HEK293 (cell line): Measurements from ENCODE around the gene CRTC3.

ENCODE experiments used
- AEBP2 ChIP-seq: fragments of 450-650 bp; formaldehyde crosslinking; IDR thresholded peaks from 2 replicates; pipeline ENCODE4 v1.5.1; 2016; ENCODE audit warnings: missing biosample characterization, missing genetic modification characterization, borderline replicate concordance
- GLIS1 ChIP-seq: fragments of 450-650 bp; formaldehyde crosslinking; IDR thresholded peaks from 2 replicates; pipeline ENCODE4 v1.5.1; 2016; ENCODE audit warnings: missing biosample characterization, missing genetic modification characterization
- KLF9 ChIP-seq: fragments of 450-650 bp; formaldehyde crosslinking; IDR thresholded peaks from 2 replicates; pipeline ENCODE4 v1.5.1; 2016; ENCODE audit warnings: missing biosample characterization, missing genetic modification characterization, low read depth
- OVOL3 ChIP-seq: fragments of 450-650 bp; formaldehyde crosslinking; IDR thresholded peaks from 2 replicates; pipeline ENCODE4 v1.5.1; 2016; ENCODE audit warnings: missing biosample characterization, missing genetic modification characterization
- TCF7L2 ChIP-seq: IDR thresholded peaks from 2 replicates; pipeline ENCODE4 v1.6.1; 2011; ENCODE audit warnings: low read depth, mild to moderate bottlenecking, inconsistent platforms, low read length, moderate library complexity, borderline replicate concordance
- ZBTB7A ChIP-seq: fragments of 450-650 bp; formaldehyde crosslinking; IDR thresholded peaks from 2 replicates; pipeline ENCODE4 v1.5.1; 2016; ENCODE audit warnings: low read depth, missing biosample characterization, missing genetic modification characterization
- ZEB2 ChIP-seq: fragments of 450-650 bp; formaldehyde crosslinking; IDR thresholded peaks from 2 replicates; pipeline ENCODE4 v1.5.1; 2016; ENCODE audit warnings: missing biosample characterization, missing genetic modification characterization
- ZNF140 ChIP-seq: fragments of 450-650 bp; formaldehyde crosslinking; IDR thresholded peaks from 2 replicates; pipeline ENCODE4 v1.5.1; 2016; ENCODE audit warnings: missing biosample characterization, missing genetic modification characterization
- ZNF350 ChIP-seq: fragments of 450-650 bp; formaldehyde crosslinking; IDR thresholded peaks from 2 replicates; pipeline ENCODE4 v1.5.0; 2017; ENCODE audit warnings: missing biosample characterization, mild to moderate bottlenecking, missing genetic modification characterization
- ZNF362 ChIP-seq: fragments of 450-650 bp; formaldehyde crosslinking; IDR thresholded peaks from 2 replicates; pipeline ENCODE4 v1.5.1; 2016; ENCODE audit warnings: missing biosample characterization, missing genetic modification characterization
- ZNF391 ChIP-seq: fragments of 450-650 bp; formaldehyde crosslinking; IDR thresholded peaks from 2 replicates; pipeline ENCODE4 v1.5.1; 2016; ENCODE audit warnings: low read depth, missing biosample characterization, missing genetic modification characterization, borderline replicate concordance
- ZNF394 ChIP-seq: fragments of 450-650 bp; formaldehyde crosslinking; IDR thresholded peaks from 2 replicates; pipeline ENCODE4 v1.5.1; 2016; ENCODE audit warnings: missing biosample characterization, missing genetic modification characterization, mild to moderate bottlenecking, moderate library complexity, borderline replicate concordance
- ZNF521 ChIP-seq: fragments of 450-650 bp; formaldehyde crosslinking; IDR thresholded peaks from 2 replicates; pipeline ENCODE4 v1.5.1; 2017; ENCODE audit warnings: missing biosample characterization, mild to moderate bottlenecking, missing genetic modification characterization
- ZNF571 ChIP-seq: fragments of 450-650 bp; formaldehyde crosslinking; IDR thresholded peaks from 2 replicates; pipeline ENCODE4 v1.5.0; 2017; ENCODE audit warnings: missing biosample characterization, missing genetic modification characterization
- ZNF626 ChIP-seq: fragments of 450-650 bp; sonication (Bioruptor Pico); formaldehyde crosslinking; IDR thresholded peaks from 2 replicates; pipeline ENCODE4 v1.5.1; 2018; ENCODE audit warnings: missing biosample characterization, missing genetic modification characterization, inconsistent platforms
- ZNF639 ChIP-seq: fragments of 450-650 bp; formaldehyde crosslinking; IDR thresholded peaks from 2 replicates; pipeline ENCODE4 v1.5.1; 2016; ENCODE audit warnings: missing biosample characterization, missing genetic modification characterization
- ZNF670 ChIP-seq: fragments of 450-650 bp; formaldehyde crosslinking; IDR thresholded peaks from 2 replicates; pipeline ENCODE4 v1.5.1; 2016; ENCODE audit warnings: missing biosample characterization, missing genetic modification characterization, low read depth
- ZNF707 ChIP-seq: fragments of 450-650 bp; formaldehyde crosslinking; IDR thresholded peaks from 2 replicates; pipeline ENCODE4 v1.5.1; 2016; ENCODE audit warnings: missing biosample characterization, missing genetic modification characterization
- ZNF792 ChIP-seq: fragments of 450-650 bp; formaldehyde crosslinking; IDR thresholded peaks from 2 replicates; pipeline ENCODE4 v1.5.1; 2016; ENCODE audit warnings: missing biosample characterization, missing genetic modification characterization
- ZNF830 ChIP-seq: fragments of 450-650 bp; IDR thresholded peaks from 2 replicates; pipeline ENCODE4 v1.5.0; 2018; ENCODE audit warnings: missing biosample characterization, missing genetic modification characterization, low read depth, mild to moderate bottlenecking, moderate library complexity
- ZNF837 ChIP-seq: fragments of 450-650 bp; formaldehyde crosslinking; IDR thresholded peaks from 2 replicates; pipeline ENCODE4 v1.5.1; 2016; ENCODE audit warnings: missing biosample characterization, missing genetic modification characterization
- ZSCAN16 ChIP-seq: fragments of 450-650 bp; formaldehyde crosslinking; IDR thresholded peaks from 2 replicates; pipeline ENCODE4 v1.5.1; 2016; ENCODE audit warnings: missing biosample characterization, missing genetic modification characterization
- TF ChIP-seq, protein P1 (sequence below): fragments of 450-650 bp; formaldehyde crosslinking; IDR thresholded peaks from 2 replicates; pipeline ENCODE4 v1.5.1; 2016; ENCODE audit warnings: missing biosample characterization, missing genetic modification characterization
- TF ChIP-seq, protein P2 (sequence below): fragments of 450-650 bp; formaldehyde crosslinking; IDR thresholded peaks from 2 replicates; pipeline ENCODE4 v1.5.1; 2016; ENCODE audit warnings: missing biosample characterization, missing genetic modification characterization
- TF ChIP-seq, protein P3 (sequence below): fragments of 450-650 bp; formaldehyde crosslinking; conservative IDR thresholded peaks from 2 replicates; pipeline ENCODE4 v1.5.1; 2016; ENCODE audit warnings: low read depth, missing biosample characterization, missing genetic modification characterization
- TF ChIP-seq, protein P4 (sequence below): fragments of 450-650 bp; formaldehyde crosslinking; IDR thresholded peaks from 2 replicates; pipeline ENCODE4 v1.5.1; 2016; ENCODE audit warnings: missing biosample characterization, missing genetic modification characterization

The CRTC3 gene

GRCh38 chr15:90646662-90647305, 117.1 kb downstream of the CRTC3 start (continued):
- TF ChIP-seq OVOL3 (tag by site-specific recombination) (no peak), ZSCAN16 (tag by site-specific recombination) (0 out of 2 replicates have a peak, but pooled peaks have one; percentile 25), ZNF571 (tag by site-specific recombination) (no peak), TCF7L2 (no peak), ZNF792 (no peak), ZNF837 (tag by site-specific recombination) (no peak), ZEB2 (tag by site-specific recombination) (0 out of 2 replicates have a peak, but pooled peaks have one; percentile 49), AEBP2 (no peak), GLIS1 (tag by site-specific recombination) (no peak), ZNF140 (tag by site-specific recombination) (no peak), ZNF362 (tag by site-specific recombination) (no peak), ZNF394 (tag by site-specific recombination) (no peak), ZNF391 (tag by site-specific recombination) (no peak), ZNF521 (tag by site-specific recombination) (no peak), ZNF707 (no peak), ZNF639 (tag by site-specific recombination) (no peak), ZBTB7A (0 out of 2 replicates have a peak, but pooled peaks have one; percentile 20), ZNF670 (tag by site-specific recombination) (no peak), KLF9 (tag by site-specific recombination) (no peak), ZNF626 (tag by site-specific recombination) (no peak), ZNF830 (no peak), ZNF350 (tag by site-specific recombination) (no peak)
- TF ChIP-seq, protein P1, sequence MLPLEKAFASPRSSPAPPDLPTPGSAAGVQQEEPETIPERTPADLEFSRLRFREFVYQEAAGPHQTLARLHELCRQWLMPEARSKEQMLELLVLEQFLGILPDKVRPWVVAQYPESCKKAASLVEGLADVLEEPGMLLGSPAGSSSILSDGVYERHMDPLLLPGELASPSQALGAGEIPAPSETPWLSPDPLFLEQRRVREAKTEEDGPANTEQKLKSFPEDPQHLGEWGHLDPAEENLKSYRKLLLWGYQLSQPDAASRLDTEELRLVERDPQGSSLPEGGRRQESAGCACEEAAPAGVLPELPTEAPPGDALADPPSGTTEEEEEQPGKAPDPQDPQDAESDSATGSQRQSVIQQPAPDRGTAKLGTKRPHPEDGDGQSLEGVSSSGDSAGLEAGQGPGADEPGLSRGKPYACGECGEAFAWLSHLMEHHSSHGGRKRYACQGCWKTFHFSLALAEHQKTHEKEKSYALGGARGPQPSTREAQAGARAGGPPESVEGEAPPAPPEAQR, result no peak
- TF ChIP-seq, protein P2, sequence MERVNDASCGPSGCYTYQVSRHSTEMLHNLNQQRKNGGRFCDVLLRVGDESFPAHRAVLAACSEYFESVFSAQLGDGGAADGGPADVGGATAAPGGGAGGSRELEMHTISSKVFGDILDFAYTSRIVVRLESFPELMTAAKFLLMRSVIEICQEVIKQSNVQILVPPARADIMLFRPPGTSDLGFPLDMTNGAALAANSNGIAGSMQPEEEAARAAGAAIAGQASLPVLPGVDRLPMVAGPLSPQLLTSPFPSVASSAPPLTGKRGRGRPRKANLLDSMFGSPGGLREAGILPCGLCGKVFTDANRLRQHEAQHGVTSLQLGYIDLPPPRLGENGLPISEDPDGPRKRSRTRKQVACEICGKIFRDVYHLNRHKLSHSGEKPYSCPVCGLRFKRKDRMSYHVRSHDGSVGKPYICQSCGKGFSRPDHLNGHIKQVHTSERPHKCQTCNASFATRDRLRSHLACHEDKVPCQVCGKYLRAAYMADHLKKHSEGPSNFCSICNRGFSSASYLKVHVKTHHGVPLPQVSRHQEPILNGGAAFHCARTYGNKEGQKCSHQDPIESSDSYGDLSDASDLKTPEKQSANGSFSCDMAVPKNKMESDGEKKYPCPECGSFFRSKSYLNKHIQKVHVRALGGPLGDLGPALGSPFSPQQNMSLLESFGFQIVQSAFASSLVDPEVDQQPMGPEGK (tag by site-specific recombination), result 0 out of 2 replicates have a peak, but pooled peaks have one; percentile 21
- TF ChIP-seq, protein P3, sequence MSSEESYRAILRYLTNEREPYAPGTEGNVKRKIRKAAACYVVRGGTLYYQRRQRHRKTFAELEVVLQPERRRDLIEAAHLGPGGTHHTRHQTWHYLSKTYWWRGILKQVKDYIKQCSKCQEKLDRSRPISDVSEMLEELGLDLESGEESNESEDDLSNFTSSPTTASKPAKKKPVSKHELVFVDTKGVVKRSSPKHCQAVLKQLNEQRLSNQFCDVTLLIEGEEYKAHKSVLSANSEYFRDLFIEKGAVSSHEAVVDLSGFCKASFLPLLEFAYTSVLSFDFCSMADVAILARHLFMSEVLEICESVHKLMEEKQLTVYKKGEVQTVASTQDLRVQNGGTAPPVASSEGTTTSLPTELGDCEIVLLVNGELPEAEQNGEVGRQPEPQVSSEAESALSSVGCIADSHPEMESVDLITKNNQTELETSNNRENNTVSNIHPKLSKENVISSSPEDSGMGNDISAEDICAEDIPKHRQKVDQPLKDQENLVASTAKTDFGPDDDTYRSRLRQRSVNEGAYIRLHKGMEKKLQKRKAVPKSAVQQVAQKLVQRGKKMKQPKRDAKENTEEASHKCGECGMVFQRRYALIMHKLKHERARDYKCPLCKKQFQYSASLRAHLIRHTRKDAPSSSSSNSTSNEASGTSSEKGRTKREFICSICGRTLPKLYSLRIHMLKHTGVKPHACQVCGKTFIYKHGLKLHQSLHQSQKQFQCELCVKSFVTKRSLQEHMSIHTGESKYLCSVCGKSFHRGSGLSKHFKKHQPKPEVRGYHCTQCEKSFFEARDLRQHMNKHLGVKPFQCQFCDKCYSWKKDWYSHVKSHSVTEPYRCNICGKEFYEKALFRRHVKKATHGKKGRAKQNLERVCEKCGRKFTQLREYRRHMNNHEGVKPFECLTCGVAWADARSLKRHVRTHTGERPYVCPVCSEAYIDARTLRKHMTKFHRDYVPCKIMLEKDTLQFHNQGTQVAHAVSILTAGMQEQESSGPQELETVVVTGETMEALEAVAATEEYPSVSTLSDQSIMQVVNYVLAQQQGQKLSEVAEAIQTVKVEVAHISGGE (tag by site-specific recombination), result no peak
- TF ChIP-seq, protein P4, sequence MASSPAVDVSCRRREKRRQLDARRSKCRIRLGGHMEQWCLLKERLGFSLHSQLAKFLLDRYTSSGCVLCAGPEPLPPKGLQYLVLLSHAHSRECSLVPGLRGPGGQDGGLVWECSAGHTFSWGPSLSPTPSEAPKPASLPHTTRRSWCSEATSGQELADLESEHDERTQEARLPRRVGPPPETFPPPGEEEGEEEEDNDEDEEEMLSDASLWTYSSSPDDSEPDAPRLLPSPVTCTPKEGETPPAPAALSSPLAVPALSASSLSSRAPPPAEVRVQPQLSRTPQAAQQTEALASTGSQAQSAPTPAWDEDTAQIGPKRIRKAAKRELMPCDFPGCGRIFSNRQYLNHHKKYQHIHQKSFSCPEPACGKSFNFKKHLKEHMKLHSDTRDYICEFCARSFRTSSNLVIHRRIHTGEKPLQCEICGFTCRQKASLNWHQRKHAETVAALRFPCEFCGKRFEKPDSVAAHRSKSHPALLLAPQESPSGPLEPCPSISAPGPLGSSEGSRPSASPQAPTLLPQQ (tag by site-specific recombination), result no peak
